HL-60/S4 (cell line): Measurements from ENCODE around the gene CCDC175.

Experiments used
- in situ Hi-C: fragments of 300-500 bp; cut with MboI; formaldehyde crosslinking; loops from 2 replicates; pipeline ENCODE4 v1.14.3; 2022; ENCODE audit warnings: low sequenced_read_pairs

The CCDC175 gene

DNA sequence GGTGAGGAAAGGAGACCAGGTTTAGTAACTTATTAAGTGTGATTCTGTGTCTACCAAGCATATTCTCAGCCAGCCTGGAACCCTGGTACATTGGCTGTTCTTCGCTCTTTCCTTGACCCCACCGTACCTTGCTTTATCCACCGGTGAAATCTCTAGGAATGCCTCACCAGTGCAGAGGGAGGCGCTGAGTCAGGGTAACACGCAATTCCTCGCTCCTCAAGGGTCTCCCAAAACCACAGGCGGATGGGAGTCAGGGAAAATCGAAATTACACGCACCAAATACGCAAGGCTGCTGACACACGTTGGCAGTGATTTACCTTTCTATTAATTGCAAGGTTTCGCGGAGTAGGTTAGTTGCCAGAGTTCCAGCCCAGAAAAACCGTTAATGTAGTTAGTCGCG is 93.2 kb downstream of the CCDC175 start:
- in situ Hi-C loops, result no loop called here

DNA sequence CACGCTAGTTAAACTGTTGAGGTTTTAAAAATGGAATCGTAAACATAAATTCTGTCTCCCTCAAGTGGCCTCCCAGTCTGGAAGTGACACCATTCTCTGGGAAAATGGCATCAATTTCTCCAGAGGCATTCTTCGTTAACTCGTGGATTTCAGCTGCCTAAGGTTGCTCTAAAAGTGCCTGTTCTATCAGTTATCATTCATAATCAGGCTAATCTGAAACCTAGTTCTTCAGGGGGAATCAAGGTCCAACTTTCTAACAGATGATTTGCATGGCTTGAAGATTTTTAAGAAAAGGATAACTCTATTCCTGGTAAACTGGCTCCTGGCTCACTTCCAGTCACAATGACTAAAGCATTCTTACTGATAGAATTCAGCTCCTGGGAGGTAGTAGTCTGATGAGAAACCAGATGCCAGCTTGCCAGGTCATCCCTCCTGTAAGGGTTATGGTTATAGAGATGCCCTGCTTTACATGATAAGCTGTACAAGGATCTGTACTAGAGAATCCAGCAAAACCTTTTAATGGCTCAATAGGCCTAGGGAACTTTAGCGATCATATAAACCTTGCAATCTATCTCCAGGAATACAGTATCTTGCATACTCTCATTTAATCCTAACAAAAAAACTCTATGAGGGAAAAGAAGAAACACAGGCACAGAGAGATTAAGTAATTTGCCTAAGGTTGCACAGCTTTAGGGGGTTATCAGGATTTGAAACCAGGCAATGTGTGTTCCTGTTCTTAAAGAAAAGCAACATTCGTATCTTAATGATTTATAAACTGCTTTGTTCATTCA is 93.9 kb downstream of the CCDC175 start:
- in situ Hi-C loops, result no loop called here

- in situ Hi-C loops, result no loop called here
These were observed 94.6 kb downstream of the CCDC175 start for GRCh38 chr14:59481871-59482540.

GRCh38 chr14:59481407-59481806 is 95.2 kb downstream of the CCDC175 start:
- in situ Hi-C loops, result no loop called here

DNA sequence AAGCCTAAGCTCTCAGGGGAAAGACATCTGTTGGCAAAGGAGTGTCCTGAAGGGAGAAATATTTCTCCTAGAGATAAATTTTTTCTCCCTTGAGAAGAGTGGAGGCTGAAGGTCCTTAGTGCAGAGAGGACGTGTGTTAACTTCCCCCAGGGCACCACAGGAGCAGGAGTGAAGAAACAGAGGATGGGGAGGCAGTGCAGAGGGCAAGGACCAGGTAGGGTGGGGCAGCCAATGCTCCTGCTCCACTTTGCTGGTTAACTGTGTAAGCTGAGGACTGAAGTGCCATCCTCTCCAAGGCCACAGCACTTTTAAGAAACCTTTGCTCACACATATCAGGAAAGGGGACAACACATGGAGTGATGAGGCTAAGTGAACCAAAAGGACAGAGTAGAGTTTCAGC is 96.4 kb downstream of the CCDC175 start:
- in situ Hi-C loops, result no loop called here

- in situ Hi-C loops, result no loop called here
These were observed 98.1 kb downstream of the CCDC175 start for GRCh38 chr14:59478540-59478939.

- in situ Hi-C loops, result no loop called here
These were observed 100.9 kb downstream of the CCDC175 start for GRCh38 chr14:59475709-59476108.

- in situ Hi-C loops, result no loop called here
These were observed 102.4 kb downstream of the CCDC175 start for GRCh38 chr14:59474172-59474571.

DNA sequence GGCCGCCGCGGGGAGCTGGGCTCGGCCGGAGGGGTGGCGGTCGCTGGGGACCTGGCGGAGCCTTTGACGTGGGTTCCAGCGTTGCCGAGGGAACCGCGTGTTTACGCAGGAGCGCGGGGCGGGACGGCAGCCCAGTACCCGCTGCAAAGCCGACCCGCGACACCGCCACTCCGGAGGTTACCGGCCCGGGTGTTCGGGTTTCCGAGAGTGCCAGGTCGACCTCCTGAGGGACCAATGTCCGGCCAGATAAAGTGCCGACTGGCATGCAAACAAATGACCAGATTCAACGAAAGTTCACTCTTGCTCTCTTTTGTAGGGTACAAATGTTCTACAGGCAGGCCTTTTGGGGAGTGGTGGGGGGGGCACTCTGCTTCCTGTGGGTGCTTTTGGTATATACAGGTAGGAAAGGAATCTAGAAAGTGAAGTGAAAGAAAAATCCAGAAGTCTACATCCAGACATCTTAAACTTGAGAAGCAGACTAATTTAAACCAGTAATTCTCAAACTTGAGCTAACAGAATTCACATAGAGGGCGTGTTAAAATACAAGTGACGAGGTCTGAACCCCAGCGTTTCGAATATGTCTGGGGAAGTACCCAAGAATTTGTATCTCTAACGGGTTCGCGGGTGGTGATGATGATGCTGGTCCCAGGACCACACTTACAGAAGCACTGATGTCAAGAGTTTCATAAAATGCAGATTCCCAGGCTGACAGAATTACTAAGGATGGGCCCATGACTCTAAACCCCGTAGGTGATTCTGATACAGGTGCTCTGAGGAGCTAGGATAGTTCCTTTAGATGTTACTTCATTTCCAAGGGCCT is 111.1 kb downstream of the CCDC175 start, which contains the start of gene GPR135:
Gene GPR135 (minus strand): TSS at position 65 of the 820 bp plus-strand sequence. CDS start 154 bp downstream, outside the sequence.
- in situ Hi-C loops, result no loop called here

GRCh38 chr14:59464486-59465315 is 111.9 kb downstream of the CCDC175 start:
- in situ Hi-C loops, result no loop called here

- in situ Hi-C loops, result no loop called here
These were observed 112.7 kb downstream of the CCDC175 start for GRCh38 chr14:59463787-59464485.

- in situ Hi-C loops, result no loop called here
These were observed 114.7 kb downstream of the CCDC175 start for GRCh38 chr14:59461891-59462290.

DNA sequence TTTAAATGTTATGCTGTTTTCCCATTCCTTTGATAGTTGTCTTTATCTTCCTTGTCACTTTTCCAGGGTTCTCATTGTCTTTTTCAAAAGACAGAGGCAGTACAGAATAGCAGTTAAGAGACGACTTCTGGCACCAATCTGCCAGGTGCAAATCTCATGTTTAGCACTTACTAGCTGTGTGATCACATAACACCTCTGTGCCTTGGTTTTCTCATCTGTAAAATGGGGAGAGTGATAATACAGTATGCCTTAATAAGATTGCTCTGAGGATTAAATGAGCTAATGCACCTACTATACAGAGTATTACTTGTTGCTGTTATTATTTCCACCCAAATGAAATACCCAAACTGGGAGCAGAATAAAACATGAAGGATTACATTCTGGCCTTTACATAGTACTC is 116.2 kb downstream of the CCDC175 start:
- in situ Hi-C loops, result no loop called here

DNA sequence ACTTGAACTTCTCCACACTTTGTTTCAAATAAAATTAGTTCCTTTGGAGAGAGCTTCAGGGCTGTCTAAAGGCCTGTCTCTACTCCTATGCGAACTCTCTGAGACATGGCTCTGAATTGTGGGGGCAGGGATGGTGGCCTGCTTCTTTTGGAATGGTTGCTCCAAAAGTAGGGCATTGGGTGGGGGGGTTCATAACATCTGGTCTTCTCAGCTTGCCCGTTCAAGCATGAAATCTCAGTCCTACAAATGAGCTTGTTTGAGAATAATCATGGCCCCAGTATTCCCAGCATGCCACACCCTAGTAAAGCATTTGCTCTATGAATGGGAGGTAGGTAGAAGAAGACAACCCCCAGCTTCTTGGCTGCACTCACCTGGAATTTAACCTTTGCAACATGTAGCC is 118.1 kb downstream of the CCDC175 start:
- in situ Hi-C loops, result no loop called here

DNA sequence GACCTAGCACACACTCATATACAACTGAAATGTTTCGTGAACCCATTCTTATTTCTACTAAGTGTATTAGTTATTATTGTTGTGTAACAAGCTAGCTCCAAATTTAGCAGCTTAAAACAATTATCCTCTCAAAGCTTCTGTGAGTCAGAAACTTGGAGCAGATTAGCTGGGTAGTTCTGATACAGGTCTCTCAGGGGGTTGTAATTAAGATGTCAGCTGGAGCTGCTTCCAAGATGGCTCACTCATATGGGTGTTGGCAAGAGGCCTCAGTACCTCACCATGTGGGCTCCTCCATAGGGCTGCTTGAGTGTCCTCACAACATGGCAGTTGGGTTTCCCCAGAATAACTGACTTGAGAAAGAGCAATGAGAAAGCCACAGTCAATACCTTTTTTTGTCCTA is 121.2 kb downstream of the CCDC175 start:
- in situ Hi-C loops, result no loop called here
